NCI-H1105 (cell line): ENCODE measurements around the gene GOLGA5.

Experiments used
- DNase-seq: peaks from one replicate; lab custom pipeline; 2025; lab: John Stamatoyannopoulos, UW

Gene GOLGA5

GRCh38 chr14:92880351-92880750 lies 86.2 kb downstream of the GOLGA5 start:
- DNase-seq: no peak

- no peak for DNase-seq
These were observed 86.7 kb downstream of the GOLGA5 start for GRCh38 chr14:92880851-92881250.

- no peak for DNase-seq
These were observed 89.0 kb downstream of the GOLGA5 start for GRCh38 chr14:92883066-92883465.

- no peak for DNase-seq
These were observed 90.3 kb downstream of the GOLGA5 start for GRCh38 chr14:92884410-92884809.

GRCh38 chr14:92885279-92886061 lies 91.4 kb downstream of the GOLGA5 start:
- no peak for DNase-seq

GRCh38 chr14:92886337-92886736 lies 92.2 kb downstream of the GOLGA5 start:
- DNase-seq: peak; percentile 97

GRCh38 chr14:92887157-92887556 lies 93.1 kb downstream of the GOLGA5 start:
- DNase-seq: no peak

GRCh38 chr14:92888896-92889295 lies 94.8 kb downstream of the GOLGA5 start:
- DNase-seq: no peak
